IPS-NIHi7 (cell line): Measurements from ENCODE around the gene TSKS.

Experiments used
- DNase-seq: peaks from one replicate; pipeline ENCODE4 v3.0.0; 2012; ENCODE audit warnings: mixed read lengths; ENCODE audit errors: extremely low spot score

Gene TSKS

GRCh38 chr19:49793561-49793840, 30.4 kb upstream of the TSKS start:
- DNase-seq, result no peak

GRCh38 chr19:49792829-49793560, 29.9 kb upstream of the TSKS start:
- no peak for DNase-seq

GRCh38 chr19:49791776-49792445, 28.8 kb upstream of the TSKS start:
- no peak for DNase-seq

- DNase-seq, result no peak
Measured at GRCh38 chr19:49790866-49791265, 27.8 kb upstream of the TSKS start.

GRCh38 chr19:49788857-49789256, 25.8 kb upstream of the TSKS start:
- DNase-seq, result no peak

- DNase-seq, result no peak
Measured at GRCh38 chr19:49787746-49788145, 24.6 kb upstream of the TSKS start.

- peak; percentile 60 for DNase-seq
Measured at GRCh38 chr19:49786376-49786820, 23.3 kb upstream of the TSKS start.

DNA sequence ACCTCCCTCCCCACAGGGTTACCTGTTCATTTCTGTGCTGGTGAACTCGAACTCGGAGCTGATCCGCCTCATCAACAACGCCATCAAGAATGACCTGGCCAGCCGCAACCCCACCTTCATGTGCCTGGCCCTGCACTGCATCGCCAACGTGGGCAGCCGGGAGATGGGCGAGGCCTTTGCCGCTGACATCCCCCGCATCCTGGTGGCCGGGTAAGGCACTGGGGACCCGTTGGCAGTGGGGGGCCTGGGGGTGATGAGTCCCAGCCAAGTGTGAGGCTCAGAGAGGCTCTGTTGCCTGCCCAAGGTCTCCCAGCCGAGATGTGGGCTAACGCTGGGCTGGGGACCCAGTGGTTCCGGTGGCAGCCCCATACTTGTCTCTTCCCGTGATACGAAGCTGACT, 19.4 kb upstream of the TSKS start:
- no peak for DNase-seq

DNA sequence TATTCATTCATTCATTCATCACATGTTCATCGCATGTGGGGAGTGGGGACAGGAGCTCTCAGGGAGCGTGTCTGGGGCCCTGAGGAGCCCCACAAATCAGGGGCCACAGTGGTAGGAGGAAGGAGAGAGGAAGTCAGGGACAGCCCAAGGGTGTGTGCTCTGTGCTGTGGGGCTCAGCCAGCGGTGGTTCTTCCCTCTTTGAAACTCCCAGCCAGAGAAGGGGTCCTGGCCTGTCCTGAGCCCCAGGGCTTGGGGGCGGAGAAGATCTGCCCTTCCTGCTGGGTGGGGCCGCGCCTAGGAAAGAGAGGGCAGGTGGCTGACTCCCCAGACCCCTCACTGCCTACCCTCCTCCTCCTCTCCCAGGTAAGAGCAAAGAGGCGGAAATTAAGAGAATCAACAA, 18.3 kb upstream of the TSKS start:
- DNase-seq, result no peak

DNA sequence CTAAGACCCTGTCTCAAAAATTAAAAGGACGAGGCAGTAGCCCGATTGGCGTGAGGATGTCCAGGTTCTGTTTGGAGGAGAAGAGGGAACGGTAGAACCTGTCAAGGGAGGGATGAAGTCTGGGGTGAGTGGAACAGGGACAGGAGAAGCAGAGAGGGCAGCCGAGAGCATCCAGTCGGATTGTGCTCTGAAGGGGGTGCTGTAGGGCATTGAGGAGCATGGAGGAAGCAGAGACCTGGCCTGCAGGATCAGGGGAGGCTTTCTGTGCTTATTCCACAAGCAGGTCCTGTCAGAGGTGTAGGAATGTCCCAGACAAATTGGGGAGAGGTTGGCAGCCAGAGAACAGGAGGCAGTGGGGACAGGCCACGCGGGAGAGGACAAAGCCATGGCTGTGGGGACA, 17.8 kb upstream of the TSKS start:
- peak; percentile 45 for DNase-seq

GRCh38 chr19:49779731-49780555, 16.8 kb upstream of the TSKS start:
- no peak for DNase-seq

GRCh38 chr19:49776371-49776764, 13.3 kb upstream of the TSKS start:
- no peak for DNase-seq

GRCh38 chr19:49775742-49776370, 12.8 kb upstream of the TSKS start:
- no peak for DNase-seq

GRCh38 chr19:49774969-49775368, 11.9 kb upstream of the TSKS start:
- no peak for DNase-seq

- no peak for DNase-seq
Measured at GRCh38 chr19:49773663-49774350, 10.7 kb upstream of the TSKS start.

- no peak for DNase-seq
Measured at GRCh38 chr19:49772850-49773432, 9.8 kb upstream of the TSKS start.

DNA sequence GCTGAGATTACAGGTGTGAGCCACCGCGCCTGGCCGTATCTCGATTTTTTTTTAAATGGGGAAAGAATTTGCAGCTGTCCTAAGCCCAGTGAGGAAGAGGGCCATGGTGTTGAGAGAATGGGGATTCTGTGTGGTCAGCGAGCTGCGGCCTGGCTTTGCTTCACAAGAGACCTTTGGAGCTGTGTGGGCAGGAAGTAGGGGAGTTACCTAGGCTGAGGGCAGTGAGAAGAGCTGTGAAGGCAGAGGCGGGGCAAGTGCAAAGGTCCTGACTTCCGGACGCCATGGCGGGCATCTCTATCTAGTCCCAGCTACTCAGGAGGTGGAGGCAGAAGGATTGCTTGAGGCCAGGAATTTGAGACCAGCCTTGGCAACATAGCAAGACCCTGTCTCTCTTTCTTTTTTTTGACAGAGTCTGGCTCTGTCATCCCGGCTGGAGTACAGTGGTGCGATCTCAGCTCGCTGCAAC, 8.6 kb upstream of the TSKS start:
- no peak for DNase-seq

DNA sequence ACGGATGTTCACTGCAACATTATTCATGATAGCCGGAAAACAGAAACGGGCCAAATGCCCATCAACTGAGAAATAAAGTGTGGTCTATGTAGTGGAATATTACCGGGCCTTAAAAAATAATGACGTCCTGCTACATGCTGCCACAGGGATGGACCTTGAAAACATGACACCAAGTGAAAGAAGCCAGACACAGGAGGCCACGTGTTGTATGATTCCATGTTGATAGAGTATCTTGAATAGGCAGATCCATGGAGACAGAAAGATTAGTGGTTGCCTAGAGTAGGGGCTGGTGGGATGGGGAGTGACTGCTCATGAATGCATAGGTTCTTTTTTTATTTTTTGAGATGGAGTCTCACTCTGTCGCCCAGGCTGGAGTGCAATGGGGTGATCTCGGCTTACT, 7.4 kb upstream of the TSKS start:
- no peak for DNase-seq

- no peak for DNase-seq
Measured at GRCh38 chr19:49767967-49768581, 5.0 kb upstream of the TSKS start.

- no peak for DNase-seq
Measured at GRCh38 chr19:49767381-49767780, 4.3 kb upstream of the TSKS start.

DNA sequence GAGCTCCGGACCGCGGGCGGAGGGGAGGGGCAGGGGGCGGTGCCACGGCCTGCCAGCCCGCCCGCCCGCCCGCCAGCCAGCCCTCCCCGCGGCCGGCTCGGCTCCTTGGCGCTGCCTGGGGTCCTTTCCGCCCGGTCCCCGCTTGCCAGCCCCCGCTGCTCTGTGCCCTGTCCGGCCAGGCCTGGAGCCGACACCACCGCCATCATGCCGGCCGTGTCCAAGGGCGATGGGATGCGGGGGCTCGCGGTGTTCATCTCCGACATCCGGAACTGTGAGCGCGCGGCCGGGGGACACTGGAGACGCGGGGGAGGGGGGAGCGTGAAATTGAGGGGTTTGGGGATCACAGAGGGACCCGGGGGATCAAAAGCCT, 3.8 kb upstream of the TSKS start, which contains the start of gene AP2A1:
TSS of gene AP2A1 (plus strand) at position 72 of the 370 bp plus-strand sequence. CDS start at position 205, 133 bp downstream.
- DNase-seq, result no peak
